T-helper 22 cell (primary cell): ENCODE measurements around the gene RUNX3.

Experiments used
- DNase-seq: peaks from one replicate; pipeline ENCODE4 v3.0.0-alpha.2; 2020; ENCODE audit warnings: low read depth

RUNX3 gene

DNA sequence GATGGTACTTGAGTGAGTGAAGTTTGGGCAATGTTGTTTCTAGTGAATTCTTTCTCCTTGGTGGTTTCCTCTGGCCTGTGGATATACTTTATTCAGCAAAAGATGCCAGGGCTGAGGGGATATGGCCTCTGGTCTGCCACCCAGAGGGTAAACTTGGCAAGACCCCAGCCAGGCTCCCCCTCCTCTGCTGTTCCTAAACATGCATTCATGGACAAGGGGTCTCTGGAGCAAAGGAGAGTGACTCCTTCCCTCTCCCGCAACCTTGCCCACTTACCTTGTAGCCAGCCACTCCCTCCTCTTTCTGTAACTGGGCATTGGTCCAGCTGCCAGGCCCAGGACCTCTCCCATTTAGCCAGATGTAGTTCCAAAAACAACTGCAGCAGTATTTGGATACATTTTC is 43.8 kb downstream of the RUNX3 start:
- no peak for DNase-seq

DNA sequence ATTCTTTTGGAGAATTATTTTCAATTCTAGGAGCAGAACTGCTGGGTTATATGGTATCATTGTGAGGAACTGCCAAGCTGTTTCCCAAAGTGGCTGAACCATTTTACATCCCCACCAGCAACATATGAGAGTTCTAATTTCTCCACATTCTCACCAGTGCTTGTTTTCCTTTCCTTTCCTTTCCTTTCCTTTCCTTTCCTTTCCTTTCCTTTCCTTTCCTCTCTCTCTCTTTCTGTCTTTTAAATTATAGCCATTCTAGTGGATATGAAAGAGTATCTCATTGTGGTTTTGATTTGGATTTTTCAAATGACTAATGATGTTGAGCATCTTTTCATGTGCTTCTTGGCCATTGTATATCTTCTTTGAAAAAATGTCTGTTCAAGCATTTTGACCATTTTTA is 45.3 kb downstream of the RUNX3 start:
- no peak for DNase-seq

GRCh38 chr1:24881034-24881433 is 49.0 kb downstream of the RUNX3 start:
- DNase-seq, result no peak

DNA sequence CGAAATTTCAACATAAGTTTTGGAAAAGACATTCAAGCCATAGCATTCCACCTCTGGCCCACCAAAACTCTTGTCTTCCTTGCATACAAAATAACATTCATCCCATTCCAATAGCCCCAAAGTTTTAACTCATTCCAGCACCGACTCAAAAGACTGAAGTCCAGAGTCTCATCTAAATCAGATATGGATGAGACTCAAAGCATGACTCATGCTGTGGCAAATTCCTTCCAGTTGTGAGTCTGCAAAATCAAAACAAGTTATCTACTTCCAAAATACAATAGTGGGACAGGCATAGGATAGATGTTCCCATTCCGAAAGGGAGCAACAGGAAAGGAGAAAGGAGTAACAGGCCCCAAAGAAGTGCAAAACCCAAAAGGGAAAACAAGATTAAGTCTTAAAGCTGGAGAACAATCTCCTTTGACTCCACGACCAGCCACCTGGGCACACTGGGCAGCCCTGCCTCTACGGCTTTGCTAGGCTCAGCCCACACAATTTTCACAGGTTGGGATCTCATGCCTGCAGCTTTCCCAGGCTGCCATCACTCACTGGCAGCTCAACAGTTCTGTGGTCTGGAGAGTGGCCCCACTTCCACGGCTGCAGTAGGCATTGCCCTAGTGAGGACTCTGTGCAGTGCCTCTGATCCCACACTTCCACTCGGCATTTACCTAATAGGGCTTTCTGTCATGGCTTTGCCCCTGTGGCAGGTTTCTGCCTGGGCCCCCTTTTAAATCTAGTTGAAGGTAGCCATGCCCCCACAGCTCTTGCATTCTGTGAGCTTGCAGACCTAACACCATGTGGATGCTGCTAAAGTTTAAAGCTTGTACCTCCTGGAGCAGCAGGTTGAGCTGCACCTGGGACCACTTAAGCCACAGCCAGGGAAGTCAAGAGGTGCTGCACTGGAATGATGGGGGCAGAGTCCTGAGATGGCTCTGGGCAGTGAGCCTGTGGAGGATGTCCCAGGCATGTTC is 51.0 kb downstream of the RUNX3 start:
- DNase-seq, result no peak

DNA sequence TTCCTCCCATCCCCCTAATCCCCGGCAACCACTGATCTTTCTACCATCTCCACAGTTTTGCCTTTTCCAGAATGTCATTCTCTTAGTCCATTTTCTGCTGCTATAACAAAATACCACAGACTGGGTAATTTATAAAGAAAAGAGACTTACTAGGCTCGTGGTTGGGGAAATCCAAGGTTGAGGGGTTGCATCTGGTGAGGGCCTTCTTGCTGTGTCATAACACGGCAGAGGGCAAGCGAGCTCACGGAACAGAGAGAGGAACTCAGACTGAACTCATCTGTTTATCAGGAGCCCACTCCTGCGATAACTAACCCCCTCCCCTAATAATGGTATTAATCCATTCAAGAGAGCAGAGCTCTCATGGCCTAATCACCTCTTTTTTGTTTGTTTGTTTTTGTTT is 52.0 kb downstream of the RUNX3 start:
- no peak for DNase-seq

- no peak for DNase-seq
These were observed 54.0 kb downstream of the RUNX3 start for GRCh38 chr1:24875991-24876506.

DNA sequence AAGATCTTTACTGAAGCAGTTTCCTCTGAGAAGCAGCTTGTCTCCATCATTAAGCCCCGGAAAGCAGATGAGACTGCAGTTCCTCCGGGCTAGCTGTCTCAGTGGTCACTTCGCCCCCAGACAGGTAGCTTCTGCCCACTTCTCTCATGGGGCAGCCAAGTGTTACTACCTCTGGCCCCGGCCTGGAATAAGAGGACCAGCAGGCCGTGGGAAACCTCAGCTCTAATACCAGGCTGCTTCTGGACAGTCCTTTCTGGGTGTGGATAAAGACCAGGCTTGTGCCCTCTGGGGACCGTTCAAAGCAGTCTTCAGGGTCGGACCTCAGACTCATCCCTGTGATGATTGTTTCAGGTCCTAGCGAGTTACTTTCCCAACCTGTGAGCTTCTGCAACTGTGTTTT is 54.8 kb downstream of the RUNX3 start:
- DNase-seq, result no peak

DNA sequence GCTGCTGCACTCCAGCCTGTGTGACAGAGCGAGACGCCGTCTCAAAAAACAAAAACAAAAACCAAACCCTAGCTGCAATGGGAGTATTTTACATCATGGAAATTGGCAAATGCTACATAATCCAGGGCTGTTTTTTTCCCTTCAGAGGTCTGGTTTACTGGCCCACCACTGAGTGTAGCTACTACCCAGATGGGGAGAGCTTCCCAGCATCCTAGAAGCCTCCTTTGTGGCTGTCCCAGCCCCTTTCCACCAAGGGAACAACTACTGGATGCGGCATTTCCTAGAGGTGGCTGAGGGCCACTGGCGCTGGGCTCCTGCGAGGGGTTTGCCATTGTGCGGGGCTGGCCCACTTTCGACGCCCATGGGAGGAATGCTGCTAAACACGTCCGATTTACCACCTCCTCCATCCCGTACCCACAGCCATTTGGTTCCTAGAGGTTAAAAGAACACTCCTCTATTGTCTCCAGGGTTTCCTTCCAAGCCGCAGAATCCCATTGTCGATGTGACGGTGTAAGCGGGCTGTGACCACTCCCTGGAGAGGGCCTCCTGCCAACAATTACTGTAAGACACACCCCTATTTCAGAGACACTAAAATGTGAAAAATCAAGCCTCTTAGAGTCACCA is 55.4 kb downstream of the RUNX3 start:
- no peak for DNase-seq

- DNase-seq, result no peak
These were observed 56.0 kb downstream of the RUNX3 start for GRCh38 chr1:24874056-24874455.

DNA sequence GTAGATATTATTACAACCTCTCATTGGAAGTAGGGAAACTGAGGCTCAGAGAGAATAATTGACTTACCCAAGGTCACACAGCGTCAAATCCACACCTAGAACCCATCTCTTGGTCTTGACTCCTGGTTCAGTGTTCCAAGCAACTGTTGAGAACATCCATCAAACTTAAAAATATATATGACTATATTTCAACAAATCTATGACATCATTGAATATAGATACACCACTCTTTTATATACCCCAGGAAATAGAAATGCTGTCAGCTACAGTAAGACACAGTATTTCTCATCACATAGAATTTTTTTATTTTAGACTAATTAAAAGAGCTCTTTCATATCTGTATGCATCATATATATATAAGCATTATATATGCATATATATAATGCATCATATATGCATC is 56.9 kb downstream of the RUNX3 start:
- DNase-seq, result no peak

- no peak for DNase-seq
These were observed 57.8 kb downstream of the RUNX3 start for GRCh38 chr1:24872061-24872850.

DNA sequence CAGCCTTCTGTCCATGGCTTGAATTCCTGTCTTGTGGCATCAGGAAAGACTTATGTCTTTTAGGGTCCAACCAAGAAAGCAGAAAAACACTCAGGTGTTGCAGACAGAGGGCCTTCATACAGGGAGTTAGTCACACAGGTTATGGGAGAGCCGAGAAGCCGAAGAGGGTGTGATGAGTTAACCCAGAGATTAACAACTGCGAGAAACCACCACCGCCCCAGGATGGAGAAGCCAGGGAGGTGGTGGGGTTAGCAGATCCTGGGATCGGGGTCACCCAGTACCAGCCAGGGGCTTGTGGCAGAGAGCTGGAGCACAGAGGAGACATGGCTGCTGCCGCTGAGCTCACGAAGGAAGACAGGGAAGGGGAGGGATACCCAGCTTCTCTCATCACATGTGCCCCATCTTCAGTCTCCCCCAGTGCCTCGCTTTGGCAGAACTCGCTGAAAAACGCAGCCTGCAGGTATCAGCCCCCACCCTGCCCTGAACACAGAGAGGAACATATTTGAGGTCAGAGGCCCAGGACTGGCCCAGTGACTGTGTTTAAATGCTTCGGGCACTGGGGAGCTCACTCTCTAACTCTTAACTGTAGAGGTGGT is 58.7 kb downstream of the RUNX3 start:
- DNase-seq, result no peak

GRCh38 chr1:24870551-24871195 is 59.4 kb downstream of the RUNX3 start:
- DNase-seq, result no peak

GRCh38 chr1:24868016-24868875 is 61.8 kb downstream of the RUNX3 start:
- DNase-seq, result no peak

GRCh38 chr1:24867084-24867870 is 62.8 kb downstream of the RUNX3 start:
- DNase-seq, result no peak

GRCh38 chr1:24866211-24867083 is 63.6 kb downstream of the RUNX3 start:
- no peak for DNase-seq

GRCh38 chr1:24865587-24865986 is 64.5 kb downstream of the RUNX3 start:
- no peak for DNase-seq

GRCh38 chr1:24865168-24865567 is 64.9 kb downstream of the RUNX3 start:
- DNase-seq, result no peak

DNA sequence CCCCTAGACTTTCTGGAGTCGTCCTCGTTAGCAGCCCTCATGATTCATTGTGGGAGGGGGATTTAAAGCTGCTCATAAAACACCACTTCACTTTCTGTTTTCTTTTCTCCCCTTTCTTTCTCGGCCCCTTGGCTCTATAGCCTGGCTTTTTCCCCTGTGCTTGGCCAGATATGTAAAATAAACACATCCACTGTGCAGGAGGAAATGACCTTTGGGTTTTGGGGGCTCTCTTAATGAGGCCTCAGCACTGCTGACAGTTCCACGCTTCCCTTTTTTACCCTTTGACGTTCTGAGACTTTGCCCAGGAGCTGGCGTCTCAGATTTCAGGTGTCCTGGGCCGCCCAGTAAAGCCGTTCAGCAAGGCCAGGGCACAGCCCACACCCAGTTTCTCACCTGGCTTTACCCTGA is 65.7 kb downstream of the RUNX3 start:
- DNase-seq, result no peak
